ENCODE results near the gene NEK11.

GRCh38 chr3:131110087-131110486 is 83.4 kb downstream of the NEK11 start:
- TF ChIP-seq CTCF (IDR thresholded peaks at IDR 0.05) (no peak), POLR2AphosphoS5 (IDR thresholded peaks at IDR 0.05) (no peak)

All from prostate gland (tissue), 2 donors.